Tibial nerve (tissue), 4 donors: ENCODE results near the gene CYB5B. TPM values are rescaled to one million over a fixed set of nuclear protein-coding genes. Genes with fewer than 3 reads are reported as not detected.

Experiments used
- DNase-seq, 2 donors: peaks; one replicate each; pipeline ENCODE4 v3.0.0-alpha.2; 2019; ENCODE audit warnings: low spot score in 2 of 2
- H3K27ac ChIP-seq, 4 donors: fragments of 200-600 bp; sonication (generic) in 3 of 4; one replicate each; pipeline ENCODE4 v1.5.1; 2017 to 2019; ENCODE audit warnings: mild to moderate bottlenecking in 1 of 4
- H3K27me3 ChIP-seq, 2 donors: fragments of 200-600 bp; sonication (generic) in 1 of 2; one replicate each; pipeline versions ENCODE4 v1.5.1 to v1.6.0; 2017 to 2019
- H3K36me3 ChIP-seq, 3 donors: fragments of 200-600 bp; sonication (generic); one replicate each; pipeline ENCODE4 v1.5.1; 2018 to 2019
- H3K4me1 ChIP-seq, 4 donors: fragments of 200-600 bp; sonication (generic) in 3 of 4; one replicate each; pipeline ENCODE4 v1.5.1; 2017 to 2019
- H3K4me3 ChIP-seq, 4 donors: fragments of 200-600 bp; sonication (generic) in 3 of 4; one replicate each; pipeline ENCODE4 v1.5.1; 2017 to 2019; ENCODE audit warnings: mild to moderate bottlenecking in 1 of 4, moderate library complexity in 1 of 4
- H3K9me3 ChIP-seq, 4 donors: fragments of 200-600 bp; sonication (generic) in 3 of 4; one replicate each; pipeline ENCODE4 v1.5.1; 2017 to 2019
- CTCF ChIP-seq, 5 experiments: fragments of 200-600 bp in 3 of 5; fragments of 450-650 bp in 2 of 5; sonication (generic) in 3 of 5; IDR thresholded peaks; one replicate each; pipeline ENCODE4 v1.5.1; 2016 to 2019; ENCODE audit warnings: antibody characterized with exemption in 5 of 5, mild to moderate bottlenecking in 3 of 5, moderate library complexity in 2 of 5
- EP300 ChIP-seq, 2 donors: sonication (generic); formaldehyde crosslinking; IDR thresholded peaks; one replicate each; pipeline ENCODE4 v1.6.1; 2017; ENCODE audit warnings: antibody characterized with exemption in 2 of 2, mild to moderate bottlenecking in 1 of 2
- POLR2A ChIP-seq, 2 donors: fragments of 450-650 bp; IDR thresholded peaks; one replicate each; pipeline ENCODE4 v1.6.1; 2017; ENCODE audit warnings: antibody characterized with exemption in 2 of 2, mild to moderate bottlenecking in 2 of 2, moderate library complexity in 2 of 2
- WGBS, 2 donors: methylation state at CpG; one replicate each; pipeline ENCODE4 v1.1.5; 2018; 5-methylcytosine and 5-hydroxymethylcytosine counted together
- total RNA-seq, 4 donors: library from RNA; depleted of rRNA; stranded (reverse); fragments of >200 nt; gene quantifications; one replicate each; pipeline ENCODE4 v1.1.0, GENCODE V29; 2016

Gene CYB5B
- total RNA-seq, 4 donors from 2014 or later, result 26.6 to 45.9 (median 30.7) TPM

GRCh38 chr16:69501956-69502745, 77.7 kb downstream of the CYB5B start:
- no peaks in the 10 kb centered on the region for H3K4me1 ChIP-seq
- no peaks in the 10 kb centered on the region for H3K36me3 ChIP-seq
- TF ChIP-seq EP300 (IDR thresholded peaks at IDR 0.05) (no peak), POLR2A (IDR thresholded peaks at IDR 0.05) (no peak), CTCF (IDR thresholded peaks at IDR 0.05) (no peak)
- no peaks in the 10 kb centered on the region for H3K27me3 ChIP-seq
- H3K4me3 ChIP-seq, result no peak overlapping the region
- WGBS, 2 donors, result 66 to 74% methylated on average over 4 of the region's 4 CpGs
- no peaks in the 10 kb centered on the region for H3K9me3 ChIP-seq
- no peak overlapping the region for H3K27ac ChIP-seq
- DNase-seq, result no peak

- H3K27ac ChIP-seq, result no peak overlapping the region
- TF ChIP-seq EP300 (IDR thresholded peaks at IDR 0.05), result no peak
- no peak for TF ChIP-seq POLR2A (IDR thresholded peaks at IDR 0.05)
- no peak for TF ChIP-seq CTCF (IDR thresholded peaks at IDR 0.05)
- H3K36me3 ChIP-seq, result no peaks in the 10 kb centered on the region
- no peak for DNase-seq
- no peaks in the 10 kb centered on the region for H3K27me3 ChIP-seq
- no peaks in the 10 kb centered on the region for H3K9me3 ChIP-seq
- WGBS, 2 donors, result 86 to 95% methylated on average over 3 of the region's 4 CpGs
- H3K4me3 ChIP-seq, result no peak overlapping the region
- no peaks in the 10 kb centered on the region for H3K4me1 ChIP-seq
Observed at GRCh38 chr16:69503244-69503643, 78.8 kb downstream of the CYB5B start.

- H3K36me3 ChIP-seq, result no peaks in the 10 kb centered on the region
- DNase-seq, result no peak
- no peak overlapping the region for H3K27ac ChIP-seq
- no peaks in the 10 kb centered on the region for H3K27me3 ChIP-seq
- no peaks in the 10 kb centered on the region for H3K9me3 ChIP-seq
- H3K4me1 ChIP-seq, result no peaks in the 10 kb centered on the region
- WGBS, 2 donors, result 80 to 86% methylated on average over 4 of the region's 4 CpGs
- no peak overlapping the region for H3K4me3 ChIP-seq
- TF ChIP-seq CTCF (IDR thresholded peaks at IDR 0.05) (no peak), POLR2A (IDR thresholded peaks at IDR 0.05) (no peak), EP300 (IDR thresholded peaks at IDR 0.05) (no peak)
Observed at GRCh38 chr16:69508033-69508755, 83.8 kb downstream of the CYB5B start.

- TF ChIP-seq EP300 (IDR thresholded peaks at IDR 0.05) (no peak), POLR2A (IDR thresholded peaks at IDR 0.05) (no peak), CTCF (IDR thresholded peaks at IDR 0.05) (no peak)
- Histone ChIP-seq H3K9me3 (no peaks in the 10 kb centered on the region), H3K27ac (no peak overlapping the region), H3K4me3 (no peak overlapping the region), H3K4me1 (no peaks in the 10 kb centered on the region), H3K27me3 (no peaks in the 10 kb centered on the region), H3K36me3 (no peaks in the 10 kb centered on the region)
- WGBS, 2 donors, result 87 to 88% methylated on average over 5 of the region's 5 CpGs
- no peak for DNase-seq
Observed at GRCh38 chr16:69509125-69509524, 84.7 kb downstream of the CYB5B start.

GRCh38 chr16:69511651-69512050, 87.2 kb downstream of the CYB5B start:
- H3K36me3 ChIP-seq, result no peaks in the 10 kb centered on the region
- no peak overlapping the region for H3K4me3 ChIP-seq
- no peaks in the 10 kb centered on the region for H3K4me1 ChIP-seq
- H3K27ac ChIP-seq, result no peak overlapping the region
- DNase-seq, result peak in 1 of 2 donors; percentile 11
- no peaks in the 10 kb centered on the region for H3K27me3 ChIP-seq
- WGBS, 2 donors, result 85 to 92% methylated on average over 4 of the region's 4 CpGs
- TF ChIP-seq CTCF (IDR thresholded peaks at IDR 0.05) (no peak), EP300 (IDR thresholded peaks at IDR 0.05) (peak in 1 of 2 donors; percentile 14)
- no peaks in the 10 kb centered on the region for H3K9me3 ChIP-seq
